Liver (tissue), 3 donors: ENCODE data around the gene COA1.

ENCODE experiments used
- ATF3 ChIP-seq: IDR thresholded peaks from 2 replicates; pipeline ENCODE4 v1.6.1; 2016; ENCODE audit warnings: antibody characterized with exemption
- CTCF ChIP-seq: fragments of 150-350 bp; IDR thresholded peaks from 2 replicates; pipeline ENCODE4 v1.5.1; 2017; ENCODE audit warnings: improper control_type of control experiment, low read depth, low read length; ENCODE audit not compliant: missing input control
- EGR1 ChIP-seq, 2 donors: IDR thresholded peaks; 2 replicates each; pipeline ENCODE4 v1.6.1; 2016 to 2018; ENCODE audit warnings: antibody characterized with exemption in 2 of 2, low read depth in 2 of 2
- FOXA1 ChIP-seq: IDR thresholded peaks from 2 replicates; pipeline ENCODE4 v1.6.1; 2016; ENCODE audit warnings: antibody characterized with exemption
- GABPA ChIP-seq, 2 donors: IDR thresholded peaks in 1 of 2; conservative IDR thresholded peaks in 1 of 2; 2 replicates each; pipeline ENCODE4 v1.6.1; 2016; ENCODE audit warnings: antibody characterized with exemption in 2 of 2, mild to moderate bottlenecking in 1 of 2, moderate library complexity in 1 of 2
- HNF4G ChIP-seq: IDR thresholded peaks from 2 replicates; pipeline ENCODE4 v1.6.1; 2016; ENCODE audit warnings: antibody characterized with exemption
- JUND ChIP-seq, 2 donors: IDR thresholded peaks; 2 replicates each; pipeline ENCODE4 v1.6.1; 2016; ENCODE audit warnings: antibody characterized with exemption in 2 of 2
- RAD21 ChIP-seq, 2 donors: IDR thresholded peaks; 2 replicates each; pipeline ENCODE4 v1.6.1; 2016; ENCODE audit warnings: antibody characterized with exemption in 2 of 2, mild to moderate bottlenecking in 2 of 2
- REST ChIP-seq: IDR thresholded peaks from 2 replicates; pipeline ENCODE4 v1.6.1; 2016; ENCODE audit warnings: antibody characterized with exemption, mild to moderate bottlenecking
- TAF1 ChIP-seq: conservative IDR thresholded peaks from 2 replicates; pipeline ENCODE4 v1.6.1; 2016; ENCODE audit warnings: antibody characterized with exemption, mild to moderate bottlenecking
- YY1 ChIP-seq: IDR thresholded peaks from 2 replicates; pipeline ENCODE4 v1.6.1; 2016; ENCODE audit warnings: antibody characterized with exemption, mild to moderate bottlenecking
- ZBTB33 ChIP-seq: IDR thresholded peaks from 2 replicates; pipeline ENCODE4 v1.6.1; 2016; ENCODE audit warnings: antibody characterized with exemption
- donor health status: healthy.
- donor health status: healthy.

GRCh38 chr7:43694399-43694748, 34.9 kb downstream of the COA1 start:
- TF ChIP-seq CTCF (no peak), YY1 (no peak), JUND (IDR thresholded peaks at IDR 0.05) (no peak), REST (no peak), GABPA (IDR thresholded peaks at IDR 0.05 in 1 of 2, conservative IDR thresholded peaks at IDR 0.05 in 1 of 2) (no peak), TAF1 (no peak), HNF4G (no peak), ATF3 (no peak), RAD21 (IDR thresholded peaks at IDR 0.05) (no peak), FOXA1 (no peak), ZBTB33 (no peak), EGR1 (IDR thresholded peaks at IDR 0.05; ENCODE audit: low read depth in 2 of 2) (no peak)
